Measurements from ENCODE around the gene FBXO2. TPM values are rescaled to one million over a fixed set of nuclear protein-coding genes. Genes with fewer than 3 reads are reported as not detected.
A peak's percentile ranks its signal among the peaks of the same experiment; 100 is the strongest.

The FBXO2 gene
- 131 TPM for total RNA-seq (2021; ENCODE audit: unreplicated experiment)
- polyA plus RNA-seq (2012; ENCODE audit: insufficient read length) = 299 TPM
- Bru-seq, nascent RNA = percentile 69 among the genes with signal in this experiment
- BruChase-seq, experiment 1, labeled RNA remaining after a 2-hour chase = percentile 77 among the genes with signal in this experiment
- BruChase-seq, experiment 2, labeled RNA remaining after a 6-hour chase = percentile 81 among the genes with signal in this experiment
- long read RNA-seq, transcript FBXO2-201 (6 exons, 1,560 nt) = major isoform, 154 of 465 reads
- long read RNA-seq, partial matches to known transcripts = 16 of 465 reads
- long read RNA-seq, other reads (novel, unspliced or antisense) = 295 of 465 reads

- H3K4me1 ChIP-seq (ENCODE audit: control insufficient read depth, insufficient read depth, low read length) = peaks cover 28% of the 10 kb centered on the region
- intact Hi-C loops (cut with micrococcal nuclease; ENCODE audit: unreplicated experiment) = loop anchor here (5.0 kb wide), 1 partner anchor 63 kb away; no protein-coding TSS in a partner anchor
- no peak for DNase-seq (ENCODE audit: low read depth, low spot score)
- ChIA-PET POLR2A (interaction anchor here (0.6 kb wide), 1 partner anchor 13 kb away, joined by 4 read pairs; no protein-coding TSS in a partner anchor), CTCF (no interaction called here)
- H3K36me3 ChIP-seq (ENCODE audit: control insufficient read depth, insufficient read depth, low read length) = no peaks in the 10 kb centered on the region; the same call in 1 of the 2 replicates
- BruUV-seq (replicated peaks) = no TSS peak
- H3K9me3 ChIP-seq (ENCODE audit: control insufficient read depth, insufficient read depth, low read depth, low read length) = no peaks in the 10 kb centered on the region
- TF ChIP-seq CTCF (IDR thresholded peaks at IDR 0.05) (no peak), POLR2AphosphoS5 (IDR thresholded peaks at IDR 0.05; ENCODE audit: low read depth, low read length) (no peak), SIN3A (IDR thresholded peaks at IDR 0.05; ENCODE audit: borderline replicate concordance, insufficient read depth, low read depth, low read length) (no peak), REST (IDR thresholded peaks at IDR 0.05; ENCODE audit: insufficient read depth in 1 of 2, low read depth in 2 of 2, low read length in 1 of 2) (no peak), TCF7L2 (IDR thresholded peaks at IDR 0.05; ENCODE audit: low read depth, low read length) (no peak)
- in situ Hi-C loops (cut with HindIII; ENCODE audit: low pct_unique_long_range_greater_than_20kb, low sequenced_read_pairs) = no loop called here
- H3K27ac ChIP-seq (ENCODE audit: low read length) = peak within 1 kb of the TSS; percentile 79
- peak; percentile 82 for ATAC-seq
- no peaks in the 10 kb centered on the region for H3K27me3 ChIP-seq (ENCODE audit: control insufficient read depth, insufficient read depth, low read length)
- peak within 1 kb of the TSS; percentile 68 to 81 for H3K4me3 ChIP-seq (ENCODE audit: low read depth in 2 of 2, low read length in 2 of 2)
Measured at GRCh38 chr1:11654137-11654938, at the start of gene FBXO2, which contains the start of gene FBXO44. Gene FBXO2, minus strand, starts transcription at chr1:11654429. Its CDS starts 89 bp downstream, at chr1:11654340. Gene FBXO44, plus strand, starts transcription at chr1:11654877. Its CDS starts 959 bp downstream, at chr1:11655836.

GRCh38 chr1:11703357-11704193, 49.3 kb upstream of the FBXO2 start:
- Histone ChIP-seq H3K36me3 (ENCODE audit: control insufficient read depth, insufficient read depth, low read length) (no peaks in the 10 kb centered on the region), H3K9me3 (ENCODE audit: control insufficient read depth, insufficient read depth, low read depth, low read length) (no peaks in the 10 kb centered on the region), H3K27me3 (ENCODE audit: control insufficient read depth, insufficient read depth, low read length) (no peaks in the 10 kb centered on the region), H3K27ac (ENCODE audit: low read length) (no peak overlapping the region), H3K4me3 (ENCODE audit: low read depth in 2 of 2, low read length in 2 of 2) (no peak overlapping the region), H3K4me1 (ENCODE audit: control insufficient read depth, insufficient read depth, low read length) (peaks cover 10% of the 10 kb centered on the region)
- DNase-seq (ENCODE audit: low read depth, low spot score) (no peak), ATAC-seq (no peak)
- intact Hi-C loops (cut with micrococcal nuclease; ENCODE audit: unreplicated experiment) = no loop called here
- POLR2A ChIA-PET = no interaction called here
- no peak for TF ChIP-seq POLR2AphosphoS5 (IDR thresholded peaks at IDR 0.05; ENCODE audit: low read depth, low read length)
- TF ChIP-seq TCF7L2 (IDR thresholded peaks at IDR 0.05; ENCODE audit: low read depth, low read length) = no peak
- TF ChIP-seq SIN3A (IDR thresholded peaks at IDR 0.05; ENCODE audit: borderline replicate concordance, insufficient read depth, low read depth, low read length) = no peak
- TF ChIP-seq REST (IDR thresholded peaks at IDR 0.05; ENCODE audit: insufficient read depth in 1 of 2, low read depth in 2 of 2, low read length in 1 of 2) = no peak
- no peak for TF ChIP-seq CTCF (IDR thresholded peaks at IDR 0.05)
- CTCF ChIA-PET = no interaction called here
- BruUV-seq (replicated peaks) = no TSS peak
- in situ Hi-C loops (cut with HindIII; ENCODE audit: low pct_unique_long_range_greater_than_20kb, low sequenced_read_pairs) = no loop called here
